GM13977 (cell line): Measurements from ENCODE around the gene PHYHIPL.

Experiments used
- DNase-seq: peaks from one replicate; pipeline ENCODE4 v3.0.0; 2012; ENCODE audit warnings: low spot score
- CTCF ChIP-seq: IDR thresholded peaks from 2 replicates; pipeline ENCODE4 v1.5.1; 2012; ENCODE audit warnings: mild to moderate bottlenecking, control low read depth; ENCODE audit not compliant: insufficient read depth; ENCODE audit errors: extremely low read depth, missing control alignments
- in situ Hi-C: fragments of 300-500 bp; cut with MboI; formaldehyde crosslinking; loops from one replicate; pipeline ENCODE4 v1.12.0; 2022; ENCODE audit warnings: low sequenced_read_pairs, low pct_unique_long_range_greater_than_20kb, mixed read lengths, inconsistent platforms; ENCODE audit not compliant: unreplicated experiment

The PHYHIPL gene

DNA sequence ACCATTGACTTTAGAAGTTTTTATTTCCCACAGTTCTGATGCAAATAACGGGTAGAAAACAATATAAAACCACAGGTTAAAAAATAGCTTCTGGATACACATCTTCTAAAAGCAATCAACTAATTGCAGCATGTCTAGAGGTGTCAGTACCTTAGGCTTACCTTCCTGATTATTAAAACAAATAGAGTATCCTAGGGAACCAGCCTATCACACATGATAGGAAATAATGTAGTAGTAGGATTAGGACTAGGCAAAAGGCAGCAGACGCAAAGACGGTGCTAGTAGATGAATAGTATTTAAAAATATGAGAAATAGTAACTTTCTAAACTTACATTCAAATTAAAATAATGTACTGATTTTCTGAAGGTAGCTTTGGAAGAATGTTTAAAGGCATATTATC lies 41.7 kb upstream of the PHYHIPL start:
- in situ Hi-C loops = no loop called here
- no peak for DNase-seq
- no peak for TF ChIP-seq CTCF

DNA sequence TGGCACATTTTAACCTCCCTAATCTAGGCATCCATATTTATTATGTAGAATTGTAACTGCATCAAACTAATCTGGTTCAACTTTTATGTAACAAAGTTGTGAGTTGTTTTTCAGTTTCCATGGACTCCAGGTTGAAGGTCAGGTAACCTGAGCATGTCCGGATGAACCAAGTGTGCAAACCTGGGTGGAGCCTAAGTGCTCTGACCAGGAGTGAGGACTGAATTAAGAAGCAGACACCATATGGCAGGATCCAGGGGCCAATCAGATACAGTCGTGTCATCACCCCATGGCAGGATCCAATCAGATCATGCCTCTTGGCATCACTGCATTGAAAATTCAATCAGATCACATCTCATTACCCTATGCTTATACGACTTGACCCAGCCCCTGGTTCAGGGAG lies 41.2 kb upstream of the PHYHIPL start:
- in situ Hi-C loops = no loop called here
- no peak for TF ChIP-seq CTCF
- no peak for DNase-seq

DNA sequence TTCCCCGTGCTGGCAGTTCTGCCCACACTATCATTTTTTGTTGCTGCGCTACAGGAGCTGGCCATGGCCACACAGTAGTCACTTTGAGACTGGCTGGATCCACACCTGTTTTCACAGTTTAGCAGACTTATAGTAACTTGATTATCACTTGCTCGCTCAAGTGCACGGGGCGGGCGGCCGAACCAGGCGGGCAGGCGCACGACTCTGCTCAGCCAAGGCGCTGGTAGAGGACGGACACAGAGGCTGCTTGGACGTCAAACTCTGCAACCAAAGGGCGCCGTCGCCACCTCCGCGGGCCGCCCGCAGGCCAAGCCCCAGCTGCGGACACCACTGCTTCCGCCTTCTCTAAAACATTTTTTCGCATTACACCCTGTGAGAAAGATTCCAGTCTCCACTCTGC lies 38.4 kb upstream of the PHYHIPL start:
- in situ Hi-C loops = no loop called here
- no peak for DNase-seq
- no peak for TF ChIP-seq CTCF

DNA sequence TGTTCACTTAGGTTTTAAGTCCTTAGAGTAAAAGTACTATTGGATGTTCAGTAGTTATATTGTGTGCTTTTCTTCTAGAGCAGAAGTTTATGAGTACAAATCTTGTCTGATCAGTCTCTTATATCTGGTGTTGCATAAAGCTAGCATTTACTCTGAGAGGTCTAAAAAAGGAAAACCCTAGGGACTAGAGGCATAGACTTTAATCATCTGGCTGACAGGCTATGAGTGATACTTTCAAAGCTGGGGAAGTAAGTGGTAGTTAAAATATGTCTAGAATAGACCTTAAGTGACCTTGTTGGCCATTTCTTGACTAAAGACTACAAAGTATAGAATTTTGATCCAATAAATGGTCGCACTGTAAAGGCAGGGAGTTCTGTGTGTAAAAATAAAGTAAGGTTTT lies 32.9 kb upstream of the PHYHIPL start:
- in situ Hi-C loops = no loop called here
- no peak for TF ChIP-seq CTCF
- DNase-seq = no peak

DNA sequence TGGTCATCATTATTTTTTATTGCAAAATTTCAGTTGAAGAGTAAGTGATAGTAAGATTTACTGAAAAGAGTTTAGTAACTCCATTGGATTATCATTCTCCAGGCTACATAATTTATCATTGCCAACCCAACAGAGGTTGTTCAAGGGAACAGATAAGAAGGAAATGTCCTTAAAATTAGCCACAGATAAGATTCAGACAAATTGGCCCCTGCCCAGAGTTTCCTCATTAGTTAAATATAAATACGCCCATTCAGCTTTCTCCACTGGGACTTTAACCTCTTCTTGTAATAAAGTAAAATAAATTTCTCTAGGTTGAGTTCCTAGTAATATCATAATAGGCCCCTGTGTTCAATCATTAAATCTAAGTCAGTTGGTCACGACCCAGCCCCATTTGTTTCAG lies 27.7 kb upstream of the PHYHIPL start:
- DNase-seq = no peak
- in situ Hi-C loops = no loop called here
- no peak for TF ChIP-seq CTCF

DNA sequence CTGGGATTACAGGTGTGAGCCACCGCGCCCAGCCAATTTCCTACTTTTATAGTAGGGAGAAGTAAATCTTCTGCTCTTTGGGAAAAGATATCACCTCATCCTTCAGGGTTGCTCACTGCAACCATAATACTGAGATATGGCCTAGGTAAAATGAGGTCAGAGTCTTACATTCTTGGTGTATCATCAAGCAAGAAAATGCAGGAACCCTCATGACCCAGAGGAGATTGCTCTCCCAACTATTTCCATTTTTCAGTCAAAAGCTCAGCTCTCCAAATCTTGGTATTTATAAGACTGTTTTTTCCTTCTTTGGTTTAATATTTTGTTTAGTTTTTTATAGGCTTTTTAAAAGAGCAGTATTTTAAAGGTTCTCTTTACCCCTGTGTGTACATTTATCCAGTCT lies 20.9 kb upstream of the PHYHIPL start:
- no peak for DNase-seq
- no peak for TF ChIP-seq CTCF
- in situ Hi-C loops = no loop called here

DNA sequence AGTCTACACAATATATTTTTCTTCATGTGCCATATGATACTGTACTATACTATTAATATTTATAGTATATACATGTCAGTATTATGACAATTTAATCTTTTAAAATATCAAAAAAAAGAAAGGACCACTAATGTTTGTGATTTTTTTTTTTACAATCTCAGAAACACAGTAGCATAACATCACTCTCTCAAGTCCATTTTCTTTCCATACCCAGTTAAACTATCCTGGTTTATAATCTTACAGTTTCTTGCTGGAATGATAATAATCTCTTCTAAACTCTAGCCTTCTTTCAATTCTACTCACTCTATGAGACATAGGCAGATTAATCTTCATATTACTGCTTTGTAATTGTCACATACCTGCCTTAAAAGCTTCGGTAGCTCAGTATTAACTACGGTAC lies 8.9 kb upstream of the PHYHIPL start:
- DNase-seq = no peak
- TF ChIP-seq CTCF = no peak
- in situ Hi-C loops = no loop called here
